ENCODE data around the gene BAZ2B.

The BAZ2B gene

GRCh38 chr2:159525012-159525411 is 91.3 kb downstream of the BAZ2B start:
- DNase-seq: no peak

- DNase-seq: no peak
Observed at GRCh38 chr2:159521272-159521671, 95.1 kb downstream of the BAZ2B start.

DNA sequence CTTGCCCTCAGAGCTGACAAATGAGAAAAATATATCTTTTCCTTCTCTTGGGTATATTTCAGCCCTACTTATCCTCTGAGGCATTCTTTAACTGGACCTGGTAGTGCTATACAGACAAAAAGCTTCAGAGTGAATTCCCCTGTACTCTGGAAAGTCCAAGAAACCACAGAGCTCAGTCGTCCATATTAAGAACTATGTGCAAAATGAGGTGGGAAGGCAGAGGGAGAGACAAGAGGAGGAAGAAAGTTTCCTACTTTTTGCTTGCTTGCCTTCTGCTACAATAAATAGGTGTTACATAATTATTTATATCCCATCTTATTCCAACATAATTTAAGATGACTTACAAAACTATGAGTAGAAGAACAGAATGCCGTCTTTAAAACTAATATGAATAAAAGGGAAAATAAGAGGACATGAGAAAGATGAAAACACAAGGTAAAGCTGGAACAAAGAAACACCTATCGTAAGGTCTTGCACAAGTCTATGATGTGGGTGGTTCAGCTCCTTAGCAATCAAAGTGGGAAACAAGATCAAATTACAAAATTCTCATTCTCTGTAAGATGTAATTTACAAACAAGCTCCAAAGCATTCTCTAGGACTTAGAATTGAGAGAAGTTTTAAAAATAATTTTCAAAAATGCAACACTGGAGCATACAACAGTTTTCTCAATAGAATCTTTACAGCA is 97.9 kb downstream of the BAZ2B start:
- no peak for DNase-seq

GRCh38 chr2:159516241-159516758 is 100.0 kb downstream of the BAZ2B start:
- peak; percentile 47 for DNase-seq

GRCh38 chr2:159515441-159515840 is 100.9 kb downstream of the BAZ2B start:
- no peak for DNase-seq

- DNase-seq: no peak
Observed at GRCh38 chr2:159513745-159514144, 102.6 kb downstream of the BAZ2B start.

DNA sequence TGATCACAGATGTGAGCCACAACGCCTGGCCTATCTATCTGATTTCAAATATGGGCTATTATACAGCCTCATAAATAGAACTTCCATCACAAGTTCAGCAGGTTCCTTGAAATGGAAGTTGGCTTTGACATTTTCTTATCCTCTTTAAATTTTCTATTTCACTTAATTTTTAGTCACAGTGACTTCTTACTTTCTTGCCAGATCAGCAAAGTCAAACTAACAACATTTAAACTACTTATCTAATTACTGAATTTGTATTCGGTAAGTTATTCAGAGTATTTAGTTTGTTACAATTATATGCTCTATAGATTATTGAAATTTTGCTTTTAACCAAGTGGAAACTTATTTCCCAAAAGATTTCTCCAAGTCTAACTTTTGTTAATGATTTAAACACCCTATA is 108.2 kb downstream of the BAZ2B start:
- no peak for DNase-seq

DNA sequence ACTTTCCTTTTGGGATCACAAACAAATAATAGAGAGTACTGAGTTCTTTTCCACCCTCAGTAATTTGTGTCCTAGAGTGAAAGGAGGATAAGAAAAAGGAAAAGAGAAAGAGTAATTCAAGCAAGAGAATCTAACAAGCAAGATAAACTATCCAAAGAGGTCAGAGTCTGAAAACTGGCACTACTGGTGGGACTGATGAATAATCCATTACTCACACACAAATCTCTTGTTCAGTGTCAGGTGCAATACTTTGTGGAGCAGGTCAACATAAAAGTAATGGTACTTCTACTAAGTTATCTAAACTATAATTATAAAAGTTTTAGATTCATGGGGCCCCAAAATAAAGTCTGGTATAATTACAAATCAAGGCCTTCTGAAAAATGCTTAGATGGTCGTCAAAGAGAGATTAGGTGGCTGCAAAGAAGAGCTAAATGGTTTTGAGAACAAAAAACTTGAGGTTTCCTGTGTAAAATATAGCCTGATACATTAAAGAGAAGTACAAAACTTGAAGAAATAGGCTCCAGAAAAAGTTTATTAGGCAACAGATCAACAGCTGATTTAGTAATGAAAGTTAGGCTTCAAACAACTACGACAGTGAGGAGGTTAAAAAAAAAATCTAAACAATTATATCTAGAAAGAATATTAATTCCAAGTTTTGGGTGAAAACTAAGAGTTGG is 109.4 kb downstream of the BAZ2B start:
- no peak for DNase-seq

DNA sequence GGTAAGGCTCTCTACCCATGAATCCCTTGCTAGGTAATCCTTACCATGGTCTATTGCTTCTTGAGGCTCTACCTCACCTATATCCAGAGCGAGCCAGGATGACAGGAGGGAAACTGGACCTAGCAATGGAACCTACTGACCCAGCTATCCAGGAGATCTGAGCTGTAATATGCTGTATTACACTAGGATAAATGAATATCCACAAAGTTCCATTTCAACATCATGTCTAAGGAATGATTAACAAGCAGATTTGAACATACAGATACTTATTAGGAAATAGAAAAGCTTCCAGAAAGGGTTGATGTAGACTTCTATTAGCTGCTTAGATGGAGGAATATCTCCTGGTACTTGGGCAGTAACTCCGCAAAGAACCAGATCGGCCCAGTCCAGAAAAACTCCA is 110.1 kb downstream of the BAZ2B start:
- no peak for DNase-seq

GRCh38 chr2:159505196-159505595 is 111.2 kb downstream of the BAZ2B start:
- no peak for DNase-seq

- no peak for DNase-seq
Observed at GRCh38 chr2:159501743-159502142, 114.6 kb downstream of the BAZ2B start.

DNA sequence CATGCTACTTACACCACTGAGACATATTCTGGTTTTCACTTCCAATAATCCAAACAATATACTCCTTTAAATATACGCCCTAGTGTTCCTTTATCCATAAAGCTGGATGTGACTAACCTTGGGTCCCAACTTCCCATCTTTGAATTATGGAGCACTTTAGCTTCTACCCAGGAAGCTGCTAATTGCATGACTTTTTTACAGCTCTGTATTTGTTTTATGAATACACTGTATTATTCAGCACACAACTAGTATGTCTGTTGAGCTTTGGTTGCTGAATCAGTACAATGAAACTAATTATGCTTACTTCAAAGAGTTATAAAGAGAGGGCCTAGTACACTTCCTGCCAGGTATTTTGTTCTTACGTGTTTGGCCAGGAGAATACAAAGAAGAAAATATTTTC is 118.5 kb downstream of the BAZ2B start:
- no peak for DNase-seq

DNA sequence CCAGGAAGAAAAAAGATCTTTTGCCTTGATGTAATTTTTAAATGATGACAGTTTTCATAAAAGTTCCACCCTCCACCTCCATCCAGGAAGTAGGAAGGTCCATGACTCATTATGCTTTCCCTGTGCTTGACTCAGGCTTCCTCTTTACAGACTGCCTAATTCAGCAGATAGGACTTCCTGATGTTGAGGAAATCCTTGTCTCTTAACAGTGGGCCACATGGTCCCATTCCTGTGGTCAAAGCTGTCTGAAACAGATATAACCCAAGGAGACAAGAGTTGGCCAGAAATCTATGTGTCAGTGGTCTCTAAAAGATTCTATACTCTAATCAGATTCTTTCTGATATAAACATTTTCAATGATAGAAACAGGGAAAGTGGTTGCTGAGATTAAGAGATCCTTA is 119.1 kb downstream of the BAZ2B start:
- no peak for DNase-seq

- DNase-seq: no peak
Observed at GRCh38 chr2:159489476-159489875, 126.9 kb downstream of the BAZ2B start.

DNA sequence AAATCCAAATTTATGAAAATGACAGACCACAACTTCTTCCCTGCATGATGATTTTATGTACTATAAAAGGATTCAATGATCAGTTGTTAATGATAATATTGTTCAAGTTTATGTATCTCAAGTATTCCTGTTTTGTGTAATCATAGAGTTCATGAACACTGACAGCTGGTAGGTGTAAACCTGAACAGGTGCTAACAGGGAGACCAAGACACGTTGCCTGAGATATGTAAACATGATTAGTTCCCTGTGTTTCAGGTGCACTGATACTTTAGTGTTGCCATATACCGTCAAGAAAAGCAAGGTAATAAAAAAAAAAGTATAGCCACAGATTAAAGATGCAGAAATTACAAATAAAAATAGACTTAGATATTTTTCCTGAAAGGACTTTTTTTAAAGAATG is 131.8 kb downstream of the BAZ2B start:
- DNase-seq: no peak

- DNase-seq: no peak
Observed at GRCh38 chr2:159476329-159476728, 140.0 kb downstream of the BAZ2B start.

- DNase-seq: no peak
Observed at GRCh38 chr2:159475793-159476192, 140.6 kb downstream of the BAZ2B start.

- no peak for DNase-seq
Observed at GRCh38 chr2:159471340-159471739, 145.0 kb downstream of the BAZ2B start.

GRCh38 chr2:159468257-159468656 is 148.1 kb downstream of the BAZ2B start:
- DNase-seq: no peak

DNA sequence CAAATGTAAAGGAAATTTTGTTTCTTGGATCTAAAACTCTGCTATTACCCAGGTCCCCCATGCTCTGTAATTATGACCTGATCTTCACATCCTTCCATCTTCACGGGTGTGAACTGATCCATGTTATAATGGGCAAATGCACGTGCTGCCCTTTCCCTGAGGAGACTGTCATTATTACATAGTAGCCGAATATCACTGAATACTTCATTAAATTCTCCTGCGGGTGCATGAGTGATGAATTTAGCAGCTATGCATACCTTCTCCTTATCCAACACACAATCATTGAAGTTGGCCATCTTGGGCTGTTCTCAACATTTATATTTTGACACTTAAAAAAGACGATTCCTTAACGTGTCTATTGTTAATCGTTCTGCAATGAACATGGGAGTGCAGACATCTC is 153.4 kb downstream of the BAZ2B start:
- no peak for DNase-seq

DNA sequence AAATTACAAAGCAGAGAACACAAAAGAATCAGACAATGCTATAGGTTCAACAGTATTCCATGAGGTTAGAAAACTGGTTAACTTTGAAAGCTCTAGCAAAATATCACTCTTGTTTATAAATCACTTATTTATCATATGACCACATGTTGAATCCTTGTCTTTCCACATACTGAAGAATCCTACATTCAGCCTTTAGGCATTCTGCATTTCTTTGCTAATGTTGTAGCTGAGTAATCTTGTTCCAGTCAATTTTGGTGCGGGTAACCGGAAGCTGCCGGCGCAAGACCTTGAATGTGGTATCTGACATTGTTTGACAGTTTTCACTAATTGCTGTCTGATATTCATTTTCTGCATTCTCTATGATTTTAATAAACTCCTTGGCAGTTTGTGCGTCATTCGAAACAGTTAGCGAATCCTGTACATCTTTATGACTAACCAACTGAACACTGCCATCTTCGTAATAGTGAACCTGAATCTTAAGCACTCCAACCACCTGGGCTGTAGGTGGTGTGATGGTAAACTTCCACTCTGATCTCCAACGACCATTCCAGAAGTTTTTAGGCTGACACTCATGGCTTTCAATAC is 154.1 kb downstream of the BAZ2B start:
- DNase-seq: no peak

GRCh38 chr2:159461076-159461475 is 155.3 kb downstream of the BAZ2B start:
- DNase-seq: no peak

- no peak for DNase-seq
Observed at GRCh38 chr2:159460227-159460626, 156.1 kb downstream of the BAZ2B start.

DNA sequence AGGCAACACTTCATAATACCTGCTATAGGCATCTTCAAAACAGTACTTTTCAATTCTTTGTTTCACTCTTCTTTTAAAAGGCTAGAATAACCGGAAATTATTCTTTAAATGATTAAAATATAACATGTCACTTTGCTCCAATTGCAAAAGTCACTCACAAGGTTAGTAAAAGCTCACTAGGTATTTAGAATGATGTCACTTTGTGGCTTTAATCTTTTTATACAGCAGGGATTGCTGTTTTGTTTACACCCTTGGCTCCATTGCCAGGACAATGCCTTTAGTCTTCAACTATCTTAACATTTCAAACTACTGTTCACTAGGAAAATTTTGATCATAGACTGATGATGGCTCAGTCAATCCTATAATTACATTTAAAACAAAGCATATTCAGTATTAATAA is 157.1 kb downstream of the BAZ2B start:
- DNase-seq: no peak
